Karpas-422 (cell line): ENCODE measurements around the gene AK2. TPM values are rescaled to one million over a fixed set of nuclear protein-coding genes. Genes with fewer than 3 reads are reported as not detected.
"Not testable (repeated sequence)": the region's sequence is repeated elsewhere in the genome, so short reads cannot be mapped to it uniquely, and the experiment has no call there.

ENCODE experiments used
- DNase-seq: peaks from one replicate; pipeline ENCODE4 v3.0.0-alpha.2; 2015
- H2AFZ ChIP-seq: fragments of 200-600 bp; sonication (generic); 2 replicates; pipeline ENCODE4 v1.6.1; 2014; ENCODE audit warnings: antibody characterized with exemption, low read length, mixed read lengths
- H3K27ac ChIP-seq: fragments of 200-600 bp; sonication (generic); 2 replicates; pipeline ENCODE4 v1.5.1; 2014; ENCODE audit warnings: mild to moderate bottlenecking, low read length, moderate library complexity
- H3K27me3 ChIP-seq: fragments of 200-600 bp; sonication (generic); 2 replicates; pipeline ENCODE4 v1.6.1; 2014; ENCODE audit warnings: low read length, mixed read lengths
- H3K36me3 ChIP-seq: fragments of 200-600 bp; sonication (generic); 2 replicates; pipeline ENCODE4 v1.6.1; 2014; ENCODE audit warnings: low read length, mixed read lengths; ENCODE audit not compliant: insufficient read depth
- H3K4me1 ChIP-seq: fragments of 200-600 bp; sonication (generic); 2 replicates; pipeline ENCODE4 v1.6.1; 2014; ENCODE audit warnings: mild to moderate bottlenecking, low read length, mixed read lengths
- H3K4me2 ChIP-seq: fragments of 200-600 bp; sonication (generic); 2 replicates; pipeline ENCODE4 v1.6.1; 2014; ENCODE audit warnings: low read length, low read depth, mild to moderate bottlenecking; ENCODE audit not compliant: poor library complexity, severe bottlenecking
- H3K4me3 ChIP-seq: fragments of 200-600 bp; sonication (generic); 2 replicates; pipeline ENCODE4 v1.5.1; 2014; ENCODE audit warnings: mild to moderate bottlenecking, antibody characterized with exemption, low read length, mixed read lengths
- H3K79me2 ChIP-seq: fragments of 200-600 bp; sonication (generic); 2 replicates; pipeline ENCODE4 v1.6.1; 2014; ENCODE audit warnings: mild to moderate bottlenecking, low read length, mixed read lengths
- H3K9ac ChIP-seq: fragments of 200-600 bp; sonication (generic); 2 replicates; pipeline ENCODE4 v1.6.0; 2014; ENCODE audit warnings: low read length
- H3K9me2 ChIP-seq: fragments of 200-600 bp; sonication (generic), shearing (Covaris generic); replicated peaks from 2 replicates; pipeline ENCODE4 v1.6.0; 2014; ENCODE audit warnings: mild to moderate bottlenecking, low read length, moderate library complexity; ENCODE audit not compliant: insufficient read depth
- H3K9me3 ChIP-seq: fragments of 300-700, 200-600 bp; sonication (generic); 2 replicates; pipeline ENCODE4 v1.6.1; 2014; ENCODE audit warnings: low read length, mixed read lengths
- H4K20me1 ChIP-seq: fragments of 200-600 bp; sonication (generic); 2 replicates; pipeline ENCODE4 v1.6.1; 2014; ENCODE audit warnings: mild to moderate bottlenecking, antibody characterized with exemption, low read length, low read depth; ENCODE audit not compliant: insufficient read depth
- total RNA-seq: library from RNA; depleted of rRNA; stranded (reverse); fragments of >200 nt; shearing (Covaris generic); gene quantifications from 2 replicates; pipeline ENCODE4 v1.2.3, GENCODE V29; 2014; ENCODE audit warnings: low replicate concordance

Gene AK2
- total RNA-seq, 1 experiment from 2014 or later = 145 TPM

GRCh38 chr1:33025180-33025569 is 11.5 kb downstream of the AK2 start:
- Histone ChIP-seq H3K36me3 (peaks cover 38% of the 10 kb centered on the region), H3K4me1 (peaks cover 24% of the 10 kb centered on the region)

GRCh38 chr1:33024430-33025179 is 12.1 kb downstream of the AK2 start:
- peaks cover 31% of the 10 kb centered on the region; the same call in 1 of the 2 replicates for H4K20me1 ChIP-seq
- H3K36me3 ChIP-seq = peaks cover 41% of the 10 kb centered on the region
- not testable (repeated sequence) for H2AFZ ChIP-seq, H3K9ac ChIP-seq, DNase-seq, H3K27ac ChIP-seq, H3K9me3 ChIP-seq, H3K9me2 ChIP-seq, H3K27me3 ChIP-seq, H3K4me2 ChIP-seq, H3K4me3 ChIP-seq
- H3K79me2 ChIP-seq = peaks cover 78% of the 10 kb centered on the region
- peaks cover 24% of the 10 kb centered on the region for H3K4me1 ChIP-seq

More at GRCh38 chr1:33025180-33025569, 11.5 kb downstream of the AK2 start:
- no peak for DNase-seq
- Histone ChIP-seq H3K9me2 (no peaks in the 10 kb centered on the region), H3K9me3 (no peaks in the 10 kb centered on the region), H3K4me3 (no peak overlapping the region), H3K4me2 (no peak overlapping the region), H3K79me2 (peaks cover 80% of the 10 kb centered on the region), H3K9ac (no peak overlapping the region), H3K27me3 (no peaks in the 10 kb centered on the region), H4K20me1 (peaks cover 31% of the 10 kb centered on the region; the same call in 1 of the 2 replicates), H3K27ac (no peak overlapping the region), H2AFZ (no peak overlapping the region)

GRCh38 chr1:33022650-33023200 is 14.0 kb downstream of the AK2 start:
- Histone ChIP-seq H3K4me1 (peaks cover 17% of the 10 kb centered on the region), H3K9ac (no peak overlapping the region), H3K27me3 (no peaks in the 10 kb centered on the region), H3K27ac (no peak overlapping the region), H3K9me2 (no peaks in the 10 kb centered on the region), H3K36me3 (peaks cover 58% of the 10 kb centered on the region), H3K9me3 (no peaks in the 10 kb centered on the region), H3K4me2 (no peak overlapping the region), H2AFZ (no peak overlapping the region), H3K79me2 (peaks cover 71% of the 10 kb centered on the region), H4K20me1 (peaks cover 19% of the 10 kb centered on the region; the same call in 1 of the 2 replicates), H3K4me3 (no peak overlapping the region)
- DNase-seq = no peak

- Histone ChIP-seq H3K9me2 (no peaks in the 10 kb centered on the region), H3K79me2 (peaks cover 62% of the 10 kb centered on the region), H3K9ac (no peak overlapping the region), H3K4me2 (no peak overlapping the region), H3K4me3 (no peak overlapping the region), H3K27me3 (no peaks in the 10 kb centered on the region), H3K9me3 (no peaks in the 10 kb centered on the region), H3K27ac (no peak overlapping the region), H4K20me1 (peaks cover 14% of the 10 kb centered on the region; the same call in 1 of the 2 replicates), H3K36me3 (peaks cover 65% of the 10 kb centered on the region), H3K4me1 (peaks cover 13% of the 10 kb centered on the region), H2AFZ (no peak overlapping the region)
- DNase-seq = no peak
Observed at GRCh38 chr1:33021567-33022431, 14.9 kb downstream of the AK2 start.

- Histone ChIP-seq H3K79me2 (peaks cover 31% of the 10 kb centered on the region), H3K27me3 (no peaks in the 10 kb centered on the region), H3K9ac (no peak overlapping the region), H4K20me1 (peaks cover 4% of the 10 kb centered on the region; the same call in 1 of the 2 replicates), H3K4me2 (no peak overlapping the region), H3K9me3 (no peaks in the 10 kb centered on the region), H3K36me3 (peaks cover 70% of the 10 kb centered on the region), H3K27ac (no peak overlapping the region), H3K4me3 (no peak overlapping the region), H3K4me1 (no peaks in the 10 kb centered on the region), H2AFZ (no peak overlapping the region), H3K9me2 (no peaks in the 10 kb centered on the region)
- no peak for DNase-seq
Observed at GRCh38 chr1:33018112-33018511, 18.6 kb downstream of the AK2 start.

GRCh38 chr1:33017175-33017574 is 19.5 kb downstream of the AK2 start:
- Histone ChIP-seq H2AFZ (no peak overlapping the region), H3K9me2 (no peaks in the 10 kb centered on the region), H3K9ac (no peak overlapping the region), H3K4me3 (no peak overlapping the region), H3K27me3 (no peaks in the 10 kb centered on the region), H3K4me1 (no peaks in the 10 kb centered on the region), H4K20me1 (0 out of 2 replicates have a peak, but pooled peaks cover 4% of the 10 kb centered on the region), H3K9me3 (no peaks in the 10 kb centered on the region), H3K27ac (no peak overlapping the region), H3K4me2 (no peak overlapping the region), H3K36me3 (peaks cover 77% of the 10 kb centered on the region), H3K79me2 (peaks cover 26% of the 10 kb centered on the region)
- no peak for DNase-seq

GRCh38 chr1:33015216-33015615 is 21.5 kb downstream of the AK2 start:
- H3K27ac ChIP-seq = no peak overlapping the region
- 0 out of 2 replicates have a peak, but pooled peaks cover 4% of the 10 kb centered on the region for H4K20me1 ChIP-seq
- H3K36me3 ChIP-seq = peaks cover 78% of the 10 kb centered on the region
- DNase-seq = no peak
- H3K9ac ChIP-seq = no peak overlapping the region
- no peak overlapping the region for H3K4me3 ChIP-seq
- no peaks in the 10 kb centered on the region for H3K9me3 ChIP-seq
- H3K79me2 ChIP-seq = peaks cover 16% of the 10 kb centered on the region
- no peak overlapping the region for H2AFZ ChIP-seq
- no peaks in the 10 kb centered on the region for H3K9me2 ChIP-seq
- H3K4me2 ChIP-seq = no peak overlapping the region
- H3K27me3 ChIP-seq = no peaks in the 10 kb centered on the region
- no peaks in the 10 kb centered on the region for H3K4me1 ChIP-seq
